ENCODE results near the gene NAALADL1.

Gene NAALADL1

DNA sequence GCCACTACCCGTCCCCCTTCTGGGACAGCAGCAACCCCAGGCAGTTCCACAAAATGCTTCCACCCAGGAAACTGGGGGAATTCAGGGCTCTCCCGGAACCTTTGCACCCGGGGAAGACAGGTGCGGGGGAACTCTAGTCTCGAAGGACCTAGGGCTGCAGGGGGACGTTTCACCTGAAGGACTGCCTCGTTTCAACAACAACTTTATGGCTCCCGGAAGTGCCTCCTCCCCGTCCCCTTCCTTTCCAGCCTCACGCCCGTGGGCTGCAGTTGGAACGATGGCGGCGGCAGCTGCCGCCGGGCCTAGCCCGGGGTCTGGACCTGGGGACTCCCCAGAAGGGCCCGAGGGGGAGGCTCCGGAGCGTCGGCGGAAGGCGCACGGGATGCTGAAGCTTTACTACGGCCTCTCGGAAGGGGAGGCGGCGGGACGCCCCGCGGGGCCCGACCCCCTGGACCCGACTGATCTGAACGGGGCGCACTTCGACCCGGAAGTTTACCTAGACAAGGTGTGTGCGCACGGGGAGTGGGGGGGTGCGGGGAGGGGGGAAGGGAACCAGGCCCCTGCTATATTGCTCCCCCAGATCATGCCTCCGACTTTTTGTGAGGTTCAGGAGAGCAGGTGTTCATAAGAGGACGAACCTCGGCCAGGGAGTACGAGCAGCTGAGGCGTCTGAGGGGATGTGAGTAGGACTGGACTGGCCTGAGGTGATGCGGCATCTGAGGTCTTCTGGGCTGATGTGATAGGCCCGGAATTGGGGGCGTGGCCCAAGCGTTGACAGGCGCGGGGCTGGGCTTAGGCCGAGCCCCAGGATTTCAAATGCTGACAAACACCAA is 37.8 kb upstream of the NAALADL1 start, which contains the start of gene VPS51:
Gene VPS51 (plus strand): TSS at position 241 of the 833 bp plus-strand sequence. CDS start 37 bp downstream, at position 278.
- H3K9ac ChIP-seq (ENCODE audit: low read length), result peak within 1 kb of the TSS; percentile 72
- peak within 1 kb of the TSS; percentile 98 for H4K8ac ChIP-seq (ENCODE audit: low read depth, low read length)
- H3K27ac ChIP-seq (ENCODE audit: low read depth, low read length), result peak within 1 kb of the TSS; percentile 56
- peak within 1 kb of the TSS; percentile 85 for H4K12ac ChIP-seq (ENCODE audit: low read depth, low read length)
- H2BK5ac ChIP-seq (ENCODE audit: low read depth, low read length, poor library complexity), result peak within 1 kb of the TSS; percentile 65
- H2BK12ac ChIP-seq (ENCODE audit: low read length), result no peak within 1 kb of the TSS
- H3K18ac ChIP-seq (ENCODE audit: low read length), result peak within 1 kb of the TSS; percentile 42
- peak within 1 kb of the TSS; percentile 44 for H2BK120ac ChIP-seq (ENCODE audit: insufficient read depth, low read length, poor library complexity)
- no peaks in the 10 kb centered on the region for H3K9me3 ChIP-seq (ENCODE audit: insufficient read depth, low read depth, low read length)
- H2AK5ac ChIP-seq (ENCODE audit: low read length), result no peak within 1 kb of the TSS
- H4K91ac ChIP-seq (ENCODE audit: low read depth, low read length), result peak within 1 kb of the TSS; percentile 60
- H3K4me2 ChIP-seq (ENCODE audit: low read length), result peak within 1 kb of the TSS; percentile 64
- no peak within 1 kb of the TSS for H3K4ac ChIP-seq (ENCODE audit: low read depth, low read length)
- peak within 1 kb of the TSS; percentile 47 for H3K14ac ChIP-seq (ENCODE audit: low read length)
- peak within 1 kb of the TSS; percentile 76 for H3K4me3 ChIP-seq (ENCODE audit: low read depth, low read length)
- no CpG with 5 or more reads among the region's 52 CpGs for WGBS (ENCODE audit: extremely low coverage, insufficient coverage, insufficient read length)
- DNase-seq, result peak; percentile 76 to 91
- no peaks in the 10 kb centered on the region for H3K79me2 ChIP-seq (ENCODE audit: control insufficient read depth, insufficient read depth, low read length, poor library complexity)
- no peaks in the 10 kb centered on the region for H3K27me3 ChIP-seq (ENCODE audit: insufficient read depth, low read length)
- no peaks in the 10 kb centered on the region for H3K36me3 ChIP-seq (ENCODE audit: control insufficient read depth in 1 of 2, insufficient read depth in 2 of 2, low read length in 2 of 2)
- peaks cover 0 to 7% of the 10 kb centered on the region in 2 experiments for H3K4me1 ChIP-seq (ENCODE audit: control insufficient read depth in 1 of 2, insufficient read depth in 2 of 2, low read length in 2 of 2)
- H3K23ac ChIP-seq (ENCODE audit: low read length), result no peak within 1 kb of the TSS
- peaks cover 7% of the 10 kb centered on the region for H3K79me1 ChIP-seq (ENCODE audit: low read length)
- H2AFZ ChIP-seq (ENCODE audit: insufficient read depth, low read length, poor library complexity), result peak within 1 kb of the TSS; percentile 76

DNA sequence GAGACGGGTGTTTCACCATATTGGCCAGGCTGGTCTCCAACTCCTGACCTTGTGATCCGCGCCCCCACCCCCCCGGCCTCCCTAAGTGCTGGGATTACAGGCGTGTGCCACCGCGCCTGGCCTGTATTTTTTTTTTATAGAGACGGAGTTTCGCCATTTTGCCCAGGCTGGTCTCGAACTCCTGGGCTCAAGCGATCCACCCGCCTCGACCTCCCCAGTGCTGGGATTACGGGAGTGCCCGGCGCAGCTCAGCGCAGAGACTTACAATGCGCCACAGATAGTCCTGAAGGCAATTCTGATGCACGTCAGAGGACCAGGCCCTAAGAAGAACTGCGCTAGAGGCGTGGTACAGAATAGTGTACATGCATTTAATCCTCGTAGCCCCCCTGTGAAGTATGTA is 37.1 kb upstream of the NAALADL1 start:
- Histone ChIP-seq H3K4me3 (ENCODE audit: low read depth, low read length) (no peak overlapping the region), H3K4me1 (ENCODE audit: control insufficient read depth in 1 of 2, insufficient read depth in 2 of 2, low read length in 2 of 2) (peaks cover 0 to 7% of the 10 kb centered on the region in 2 experiments), H3K27ac (ENCODE audit: low read depth, low read length) (no peak overlapping the region), H3K9me3 (ENCODE audit: insufficient read depth, low read depth, low read length) (no peaks in the 10 kb centered on the region), H4K91ac (ENCODE audit: low read depth, low read length) (peak overlapping the region; percentile 33), H3K79me2 (ENCODE audit: control insufficient read depth, insufficient read depth, low read length, poor library complexity) (no peaks in the 10 kb centered on the region), H3K9ac (ENCODE audit: low read length) (no peak overlapping the region), H4K8ac (ENCODE audit: low read depth, low read length) (peak overlapping the region; percentile 98), H3K79me1 (ENCODE audit: low read length) (peaks cover 7% of the 10 kb centered on the region), H3K14ac (ENCODE audit: low read length) (peak overlapping the region; percentile 16), H3K4ac (ENCODE audit: low read depth, low read length) (no peak overlapping the region), H3K23ac (ENCODE audit: low read length) (no peak overlapping the region), H3K36me3 (ENCODE audit: control insufficient read depth in 1 of 2, insufficient read depth in 2 of 2, low read length in 2 of 2) (no peaks in the 10 kb centered on the region), H3K18ac (ENCODE audit: low read length) (no peak overlapping the region), H4K12ac (ENCODE audit: low read depth, low read length) (peak overlapping the region; percentile 85), H2BK12ac (ENCODE audit: low read length) (no peak overlapping the region), H2AFZ (ENCODE audit: insufficient read depth, low read length, poor library complexity) (peak overlapping the region; percentile 76), H2AK5ac (ENCODE audit: low read length) (no peak overlapping the region), H2BK5ac (ENCODE audit: low read depth, low read length, poor library complexity) (no peak overlapping the region), H3K27me3 (ENCODE audit: insufficient read depth, low read length) (no peaks in the 10 kb centered on the region), H2BK120ac (ENCODE audit: insufficient read depth, low read length, poor library complexity) (no peak overlapping the region), H3K4me2 (ENCODE audit: low read length) (peak overlapping the region; percentile 64)
- no CpG with 5 or more reads among the region's 22 CpGs for WGBS (ENCODE audit: extremely low coverage, insufficient coverage, insufficient read length)
- no peak for DNase-seq

DNA sequence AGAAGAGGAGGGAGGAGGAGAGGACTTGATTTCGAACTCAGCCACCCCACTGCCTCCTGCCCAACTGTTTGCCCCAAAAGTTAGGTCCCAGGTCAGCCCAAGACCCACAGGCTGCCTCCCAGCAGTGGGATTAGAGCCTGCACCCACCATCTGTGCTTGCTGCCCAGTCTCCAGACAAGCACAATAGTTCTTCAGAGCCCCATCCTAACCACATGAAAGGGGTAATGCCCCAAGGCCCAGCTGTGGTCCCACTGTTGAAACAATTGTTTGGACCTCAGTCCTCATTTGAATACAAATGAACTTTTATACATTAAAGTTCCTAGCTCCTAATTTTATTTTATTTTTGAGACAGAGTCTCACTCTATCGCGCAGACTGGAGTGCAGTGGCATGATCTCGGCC is 32.3 kb upstream of the NAALADL1 start:
- peaks cover under 1% of the 10 kb centered on the region for H3K79me1 ChIP-seq (ENCODE audit: low read length)
- H4K12ac ChIP-seq (ENCODE audit: low read depth, low read length), result no peak overlapping the region
- H3K4me1 ChIP-seq (ENCODE audit: control insufficient read depth in 1 of 2, insufficient read depth in 2 of 2, low read length in 2 of 2), result peaks cover 0 to 1% of the 10 kb centered on the region in 2 experiments
- H3K79me2 ChIP-seq (ENCODE audit: control insufficient read depth, insufficient read depth, low read length, poor library complexity), result no peaks in the 10 kb centered on the region
- no peak overlapping the region for H3K18ac ChIP-seq (ENCODE audit: low read length)
- H3K9me3 ChIP-seq (ENCODE audit: insufficient read depth, low read depth, low read length), result no peaks in the 10 kb centered on the region
- H2BK12ac ChIP-seq (ENCODE audit: low read length), result no peak overlapping the region
- H3K4me2 ChIP-seq (ENCODE audit: low read length), result no peak overlapping the region
- DNase-seq, result no peak
- no peak overlapping the region for H3K14ac ChIP-seq (ENCODE audit: low read length)
- H3K36me3 ChIP-seq (ENCODE audit: control insufficient read depth in 1 of 2, insufficient read depth in 2 of 2, low read length in 2 of 2), result peaks cover 30 to 39% of the 10 kb centered on the region in 2 experiments
- H2BK5ac ChIP-seq (ENCODE audit: low read depth, low read length, poor library complexity), result no peak overlapping the region
- no peak overlapping the region for H2BK120ac ChIP-seq (ENCODE audit: insufficient read depth, low read length, poor library complexity)
- no peak overlapping the region for H3K9ac ChIP-seq (ENCODE audit: low read length)
- WGBS (ENCODE audit: extremely low coverage, insufficient coverage, insufficient read length), result no CpG with 5 or more reads among the region's 4 CpGs
- no peak overlapping the region for H3K23ac ChIP-seq (ENCODE audit: low read length)
- H3K27ac ChIP-seq (ENCODE audit: low read depth, low read length), result no peak overlapping the region
- H4K91ac ChIP-seq (ENCODE audit: low read depth, low read length), result no peak overlapping the region
- no peak overlapping the region for H4K8ac ChIP-seq (ENCODE audit: low read depth, low read length)
- H3K4ac ChIP-seq (ENCODE audit: low read depth, low read length), result no peak overlapping the region
- H3K27me3 ChIP-seq (ENCODE audit: insufficient read depth, low read length), result no peaks in the 10 kb centered on the region
- no peak overlapping the region for H2AK5ac ChIP-seq (ENCODE audit: low read length)
- no peak overlapping the region for H2AFZ ChIP-seq (ENCODE audit: insufficient read depth, low read length, poor library complexity)
- no peak overlapping the region for H3K4me3 ChIP-seq (ENCODE audit: low read depth, low read length)

DNA sequence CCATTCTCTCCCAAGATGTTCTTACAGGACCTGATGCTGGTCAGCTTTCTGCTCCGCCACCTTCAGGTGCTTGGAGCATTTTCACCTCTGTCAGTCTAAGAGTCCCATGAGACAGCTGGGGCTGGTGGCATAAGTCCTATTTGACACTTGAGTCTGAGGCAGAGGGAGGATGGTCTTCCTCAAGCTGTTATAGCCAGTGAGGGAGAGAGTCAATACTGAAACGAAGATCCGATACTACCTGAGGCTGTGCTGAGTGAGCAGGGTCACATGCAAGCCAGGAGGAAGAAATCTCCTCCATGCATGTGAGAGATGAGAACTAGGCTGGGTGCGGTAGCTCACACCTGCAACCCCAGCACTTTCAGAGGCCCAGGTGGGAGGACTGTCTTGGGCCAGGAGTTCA is 31.3 kb upstream of the NAALADL1 start:
- H3K36me3 ChIP-seq (ENCODE audit: control insufficient read depth in 1 of 2, insufficient read depth in 2 of 2, low read length in 2 of 2), result peaks cover 30 to 46% of the 10 kb centered on the region in 2 experiments
- H3K4me1 ChIP-seq (ENCODE audit: control insufficient read depth in 1 of 2, insufficient read depth in 2 of 2, low read length in 2 of 2), result peaks cover 4 to 5% of the 10 kb centered on the region in 2 experiments
- H2AK5ac ChIP-seq (ENCODE audit: low read length), result no peak overlapping the region
- H3K18ac ChIP-seq (ENCODE audit: low read length), result no peak overlapping the region
- DNase-seq, result no peak
- peaks cover under 1% of the 10 kb centered on the region for H3K79me2 ChIP-seq (ENCODE audit: control insufficient read depth, insufficient read depth, low read length, poor library complexity)
- no CpG with 5 or more reads among the region's 4 CpGs for WGBS (ENCODE audit: extremely low coverage, insufficient coverage, insufficient read length)
- no peak overlapping the region for H2AFZ ChIP-seq (ENCODE audit: insufficient read depth, low read length, poor library complexity)
- no peak overlapping the region for H4K8ac ChIP-seq (ENCODE audit: low read depth, low read length)
- H3K79me1 ChIP-seq (ENCODE audit: low read length), result peaks cover 1% of the 10 kb centered on the region
- H2BK5ac ChIP-seq (ENCODE audit: low read depth, low read length, poor library complexity), result no peak overlapping the region
- H3K4ac ChIP-seq (ENCODE audit: low read depth, low read length), result no peak overlapping the region
- H3K23ac ChIP-seq (ENCODE audit: low read length), result no peak overlapping the region
- H4K12ac ChIP-seq (ENCODE audit: low read depth, low read length), result no peak overlapping the region
- no peak overlapping the region for H3K14ac ChIP-seq (ENCODE audit: low read length)
- H3K9me3 ChIP-seq (ENCODE audit: insufficient read depth, low read depth, low read length), result no peaks in the 10 kb centered on the region
- no peak overlapping the region for H3K27ac ChIP-seq (ENCODE audit: low read depth, low read length)
- H3K4me2 ChIP-seq (ENCODE audit: low read length), result no peak overlapping the region
- H4K91ac ChIP-seq (ENCODE audit: low read depth, low read length), result no peak overlapping the region
- no peak overlapping the region for H2BK120ac ChIP-seq (ENCODE audit: insufficient read depth, low read length, poor library complexity)
- H2BK12ac ChIP-seq (ENCODE audit: low read length), result no peak overlapping the region
- no peaks in the 10 kb centered on the region for H3K27me3 ChIP-seq (ENCODE audit: insufficient read depth, low read length)
- peak overlapping the region; percentile 20 for H3K4me3 ChIP-seq (ENCODE audit: low read depth, low read length)
- H3K9ac ChIP-seq (ENCODE audit: low read length), result no peak overlapping the region

Measured in trophoblast cell (in vitro differentiated cells and primary cell).